Middle frontal gyrus (tissue), 1 donor: ENCODE measurements around the gene UBE3B.

Experiments
- DNase-seq: peaks from one replicate; pipeline ENCODE4 v3.0.0-alpha.2; 2015; ENCODE audit warnings: low spot score; ENCODE audit errors: extremely low spot score

The UBE3B gene

GRCh38 chr12:109448707-109449390 lies 28.6 kb upstream of the UBE3B start:
- no peak for DNase-seq

GRCh38 chr12:109449845-109450532 lies 27.4 kb upstream of the UBE3B start:
- no peak for DNase-seq

GRCh38 chr12:109450980-109451379 lies 26.5 kb upstream of the UBE3B start:
- no peak for DNase-seq

GRCh38 chr12:109451400-109451799 lies 26.0 kb upstream of the UBE3B start:
- no peak for DNase-seq

GRCh38 chr12:109452489-109452888 lies 24.9 kb upstream of the UBE3B start:
- DNase-seq = no peak

- no peak for DNase-seq
Observed at GRCh38 chr12:109455706-109456105, 21.7 kb upstream of the UBE3B start.

- DNase-seq = no peak
Observed at GRCh38 chr12:109458086-109458485, 19.3 kb upstream of the UBE3B start.

GRCh38 chr12:109458771-109459208 lies 18.6 kb upstream of the UBE3B start:
- DNase-seq = no peak

GRCh38 chr12:109459247-109459646 lies 18.2 kb upstream of the UBE3B start:
- no peak for DNase-seq

- no peak for DNase-seq
Observed at GRCh38 chr12:109460538-109460937, 16.9 kb upstream of the UBE3B start.

- DNase-seq = no peak
Observed at GRCh38 chr12:109461049-109461845, 16.2 kb upstream of the UBE3B start.

- DNase-seq = no peak
Observed at GRCh38 chr12:109461846-109462756, 15.3 kb upstream of the UBE3B start.

- DNase-seq = no peak
Observed at GRCh38 chr12:109462868-109463692, 14.4 kb upstream of the UBE3B start.

GRCh38 chr12:109463756-109464155 lies 13.7 kb upstream of the UBE3B start:
- DNase-seq = no peak

GRCh38 chr12:109464642-109465351 lies 12.6 kb upstream of the UBE3B start:
- DNase-seq = no peak

GRCh38 chr12:109466305-109466704 lies 11.1 kb upstream of the UBE3B start:
- no peak for DNase-seq

- DNase-seq = no peak
Observed at GRCh38 chr12:109466821-109467220, 10.6 kb upstream of the UBE3B start.

- DNase-seq = no peak
Observed at GRCh38 chr12:109467978-109468676, 9.3 kb upstream of the UBE3B start.

- DNase-seq = no peak
Observed at GRCh38 chr12:109469517-109469916, 7.9 kb upstream of the UBE3B start.
